HEK293 (cell line): ENCODE data around the gene CSNK1E.
A peak's percentile ranks its signal among the peaks of the same experiment; 100 is the strongest.

Source experiments
- CTCF ChIA-PET: fragments of 350-600 bp; formaldehyde crosslinking; extraction: SDS; loops from one replicate; lab custom pipeline; 2021; ENCODE audit warnings: antibody characterized with exemption; lab: Yijun Ruan, JAX
- POLR2A ChIA-PET: fragments of 300-600 bp; formaldehyde crosslinking; extraction: SDS; loops from one replicate; lab custom pipeline; 2020; ENCODE audit warnings: antibody characterized with exemption, inconsistent platforms; lab: Yijun Ruan, JAX
- H3K27ac ChIP-seq: fragments of 200-500 bp; sonication (Bioruptor generic); 2 replicates; pipeline ENCODE4 v1.5.1; 2014; ENCODE audit warnings: low read depth, low read length, control low read depth, inconsistent platforms; ENCODE audit errors: extremely low read depth
- H3K36me3 ChIP-seq, 2 experiments: fragments of 200-500 bp in 1 of 2; sonication (Bioruptor generic) in 1 of 2; 1 replicate in 1 of 2; 2 replicates in 1 of 2; pipeline ENCODE4 v1.5.1; 2014 to 2017; ENCODE audit warnings: inconsistent platforms in 2 of 2, low read length in 2 of 2; ENCODE audit not compliant: control insufficient read depth in 2 of 2, insufficient read depth in 1 of 2
- H3K4me1 ChIP-seq: fragments of 200-500 bp; sonication (Bioruptor generic); 2 replicates; pipeline ENCODE4 v1.5.1; 2014; ENCODE audit warnings: mild to moderate bottlenecking, low read length, inconsistent platforms; ENCODE audit not compliant: control insufficient read depth, insufficient read depth
- H3K4me3 ChIP-seq: 2 replicates; pipeline ENCODE4 v1.5.1; 2011; ENCODE audit warnings: low read depth, mild to moderate bottlenecking, control low read depth, low read length, moderate library complexity
- H3K9me3 ChIP-seq: fragments of 200-500 bp; sonication (Bioruptor generic); 2 replicates; pipeline ENCODE4 v1.5.1; 2014; ENCODE audit warnings: low read depth, low read length, inconsistent platforms; ENCODE audit not compliant: control insufficient read depth, insufficient read depth
- AEBP2 ChIP-seq: fragments of 450-650 bp; formaldehyde crosslinking; IDR thresholded peaks from 2 replicates; pipeline ENCODE4 v1.5.1; 2016; ENCODE audit warnings: missing biosample characterization, missing genetic modification characterization, borderline replicate concordance
- BCL6B ChIP-seq: fragments of 450-650 bp; formaldehyde crosslinking; IDR thresholded peaks from 2 replicates; pipeline ENCODE4 v1.5.1; 2017; ENCODE audit warnings: missing biosample characterization, missing genetic modification characterization
- HIC1 ChIP-seq: fragments of 450-650 bp; formaldehyde crosslinking; IDR thresholded peaks from 2 replicates; pipeline ENCODE4 v1.5.1; 2016; ENCODE audit warnings: missing biosample characterization, missing genetic modification characterization
- KLF1 ChIP-seq: fragments of 450-650 bp; formaldehyde crosslinking; IDR thresholded peaks from 2 replicates; pipeline ENCODE4 v1.5.1; 2016; ENCODE audit warnings: missing biosample characterization, missing genetic modification characterization
- KLF8 ChIP-seq: fragments of 450-650 bp; formaldehyde crosslinking; IDR thresholded peaks from 2 replicates; pipeline ENCODE4 v1.5.1; 2016; ENCODE audit warnings: missing biosample characterization, missing genetic modification characterization
- MEIS1 ChIP-seq: sonication (generic); formaldehyde crosslinking; IDR thresholded peaks from 2 replicates; pipeline ENCODE4 v1.8.1; 2022; ENCODE audit warnings: missing genetic modification reagents, mild to moderate bottlenecking, borderline replicate concordance
- REST ChIP-seq: fragments of 450-650 bp; formaldehyde crosslinking; IDR thresholded peaks from 2 replicates; pipeline ENCODE4 v1.5.1; 2016; ENCODE audit warnings: missing biosample characterization, missing genetic modification characterization
- SCRT2 ChIP-seq: fragments of 450-650 bp; formaldehyde crosslinking; IDR thresholded peaks from 2 replicates; pipeline ENCODE4 v1.5.1; 2016; ENCODE audit warnings: missing biosample characterization, missing genetic modification characterization
- YY1 ChIP-seq: fragments of 450-650 bp; formaldehyde crosslinking; IDR thresholded peaks from 2 replicates; pipeline ENCODE4 v1.5.1; 2018; ENCODE audit warnings: missing biosample characterization, missing genetic modification characterization
- ZBTB1 ChIP-seq: fragments of 450-650 bp; formaldehyde crosslinking; IDR thresholded peaks from 2 replicates; pipeline ENCODE4 v1.5.1; 2016; ENCODE audit warnings: missing biosample characterization, missing genetic modification characterization
- ZBTB20 ChIP-seq: fragments of 450-650 bp; formaldehyde crosslinking; IDR thresholded peaks from 2 replicates; pipeline ENCODE4 v1.5.1; 2016; ENCODE audit warnings: missing biosample characterization, missing genetic modification characterization
- ZBTB7A ChIP-seq: fragments of 450-650 bp; formaldehyde crosslinking; IDR thresholded peaks from 2 replicates; pipeline ENCODE4 v1.5.1; 2016; ENCODE audit warnings: low read depth, missing biosample characterization, missing genetic modification characterization
- ZNF10 ChIP-seq: fragments of 450-650 bp; formaldehyde crosslinking; IDR thresholded peaks from 2 replicates; pipeline ENCODE4 v1.5.1; 2017; ENCODE audit warnings: missing biosample characterization, missing genetic modification characterization
- ZNF114 ChIP-seq: fragments of 450-650 bp; formaldehyde crosslinking; IDR thresholded peaks from 2 replicates; pipeline ENCODE4 v1.5.0; 2017; ENCODE audit warnings: missing biosample characterization, missing genetic modification characterization
- ZNF138 ChIP-seq: fragments of 450-650 bp; formaldehyde crosslinking; IDR thresholded peaks from 2 replicates; pipeline ENCODE4 v1.5.1; 2016; ENCODE audit warnings: missing biosample characterization, missing genetic modification characterization, borderline replicate concordance
- ZNF2 ChIP-seq: fragments of 450-650 bp; formaldehyde crosslinking; IDR thresholded peaks from 2 replicates; pipeline ENCODE4 v1.5.1; 2016; ENCODE audit warnings: missing biosample characterization, missing genetic modification characterization
- ZNF239 ChIP-seq: fragments of 450-650 bp; formaldehyde crosslinking; IDR thresholded peaks from 2 replicates; pipeline ENCODE4 v1.5.1; 2016; ENCODE audit warnings: missing biosample characterization, missing genetic modification characterization
- ZNF24 ChIP-seq: fragments of 450-650 bp; formaldehyde crosslinking; IDR thresholded peaks from 2 replicates; pipeline ENCODE4 v1.5.1; 2016; ENCODE audit warnings: missing biosample characterization, missing genetic modification characterization
- ZNF549 ChIP-seq: fragments of 450-650 bp; IDR thresholded peaks from 2 replicates; pipeline ENCODE4 v1.5.1; 2018; ENCODE audit warnings: missing biosample characterization, missing genetic modification characterization, mild to moderate bottlenecking, inconsistent platforms, moderate library complexity
- ZNF623 ChIP-seq: fragments of 450-650 bp; formaldehyde crosslinking; IDR thresholded peaks from 2 replicates; pipeline ENCODE4 v1.5.1; 2016; ENCODE audit warnings: missing biosample characterization, missing genetic modification characterization
- ZNF645 ChIP-seq: fragments of 450-650 bp; formaldehyde crosslinking; IDR thresholded peaks from 2 replicates; pipeline ENCODE4; 2016; ENCODE audit warnings: missing biosample characterization, missing genetic modification characterization
- ZNF792 ChIP-seq: fragments of 450-650 bp; formaldehyde crosslinking; IDR thresholded peaks from 2 replicates; pipeline ENCODE4 v1.5.1; 2016; ENCODE audit warnings: missing biosample characterization, missing genetic modification characterization
- ZSCAN4 ChIP-seq: fragments of 450-650 bp; formaldehyde crosslinking; IDR thresholded peaks from 2 replicates; pipeline ENCODE4 v1.5.1; 2017; ENCODE audit warnings: missing biosample characterization, missing genetic modification characterization

The CSNK1E gene

GRCh38 chr22:38248280-38248679 lies 69.0 kb downstream of the CSNK1E start:
- H3K9me3 ChIP-seq = no peaks in the 10 kb centered on the region
- ChIA-PET CTCF (no interaction called here), POLR2A (no interaction called here)
- no peaks in the 10 kb centered on the region for H3K4me1 ChIP-seq
- no peak overlapping the region for H3K27ac ChIP-seq
- H3K36me3 ChIP-seq = peaks cover 0 to 51% of the 10 kb centered on the region in 2 experiments; a peak in 1 of 3 replicates
- no peak overlapping the region for H3K4me3 ChIP-seq
- no peak for TF ChIP-seq ZBTB1 (tag by site-specific recombination)
- peak; percentile 99 for TF ChIP-seq ZNF623 (tag by site-specific recombination)
- no peak for TF ChIP-seq YY1 (tag by site-specific recombination)
- no peak for TF ChIP-seq KLF8 (tag by site-specific recombination)
- no peak for TF ChIP-seq ZNF114
- TF ChIP-seq ZNF239 (tag by site-specific recombination) = no peak

GRCh38 chr22:38247713-38248112 lies 69.5 kb downstream of the CSNK1E start:
- H3K4me3 ChIP-seq = no peak overlapping the region
- ChIA-PET POLR2A (no interaction called here), CTCF (interaction anchor here (0.5 kb wide), 1 partner anchor 101 kb away, joined by 5 read pairs; no protein-coding TSS in a partner anchor)
- H3K9me3 ChIP-seq = no peaks in the 10 kb centered on the region
- no peaks in the 10 kb centered on the region for H3K4me1 ChIP-seq
- peaks cover 0 to 54% of the 10 kb centered on the region in 2 experiments; a peak in 1 of 3 replicates for H3K36me3 ChIP-seq
- H3K27ac ChIP-seq = no peak overlapping the region
- TF ChIP-seq ZBTB20 (no peak), ZSCAN4 (tag by site-specific recombination) (no peak), HIC1 (tag by site-specific recombination) (no peak), ZNF2 (tag by site-specific recombination) (no peak), ZNF645 (tag by site-specific recombination) (no peak), ZNF549 (tag by site-specific recombination) (no peak), ZNF10 (tag by site-specific recombination) (no peak), REST (no peak), SCRT2 (tag by site-specific recombination) (no peak), KLF1 (tag by site-specific recombination) (no peak), AEBP2 (tag by site-specific recombination) (no peak), ZNF792 (tag by site-specific recombination) (no peak), ZNF24 (no peak), ZNF138 (tag by site-specific recombination) (no peak), BCL6B (tag by site-specific recombination) (no peak), MEIS1 (CRISPR knock-in tag) (no peak), ZBTB7A (tag by site-specific recombination) (no peak)
